H9 (cell line): ENCODE results near the gene LRPAP1. TPM values are rescaled to one million over a fixed set of nuclear protein-coding genes. Genes with fewer than 3 reads are reported as not detected.

Experiments
- DNase-seq: peaks from one replicate; pipeline ENCODE4 v3.0.0-alpha.2; 2017
- H2AFZ ChIP-seq: one replicate; pipeline ENCODE4 v1.6.1; 2013; ENCODE audit warnings: mild to moderate bottlenecking, low read length, control low read depth, moderate library complexity
- H2AK5ac ChIP-seq: 2 replicates; pipeline ENCODE4 v1.6.1; 2013; ENCODE audit warnings: low read length, control low read depth, mixed read lengths; ENCODE audit not compliant: insufficient read length
- H2BK120ac ChIP-seq: one replicate; pipeline ENCODE4 v1.6.1; 2013; ENCODE audit warnings: low read depth, mild to moderate bottlenecking, low read length, control low read depth, inconsistent platforms; ENCODE audit not compliant: poor library complexity, severe bottlenecking
- H2BK12ac ChIP-seq: 2 replicates; pipeline ENCODE4 v1.6.1; 2013; ENCODE audit warnings: low read length, control low read depth, mixed read lengths, low read depth; ENCODE audit not compliant: insufficient read length
- H2BK15ac ChIP-seq: 2 replicates; pipeline ENCODE4 v1.6.1; 2013; ENCODE audit warnings: low read depth, low read length, control low read depth
- H2BK20ac ChIP-seq: one replicate; pipeline ENCODE4 v1.6.1; 2013; ENCODE audit warnings: low read depth, mild to moderate bottlenecking, low read length, control low read depth, inconsistent platforms; ENCODE audit not compliant: poor library complexity, severe bottlenecking
- H2BK5ac ChIP-seq: 2 replicates; pipeline ENCODE4 v1.6.1; 2013; ENCODE audit warnings: low read length, control low read depth, mixed read lengths; ENCODE audit not compliant: insufficient read length
- H3K14ac ChIP-seq: 2 replicates; pipeline ENCODE4 v1.6.1; 2013; ENCODE audit warnings: low read length, control low read depth; ENCODE audit not compliant: insufficient read depth
- H3K18ac ChIP-seq: 2 replicates; pipeline ENCODE4 v1.6.1; 2013; ENCODE audit warnings: low read depth, mild to moderate bottlenecking, mixed read lengths, low read length, control low read depth; ENCODE audit not compliant: insufficient read length
- H3K23ac ChIP-seq: 2 replicates; pipeline ENCODE4 v1.6.1; 2013; ENCODE audit warnings: low read length, control low read depth, mixed read lengths, low read depth; ENCODE audit not compliant: insufficient read length
- H3K23me2 ChIP-seq: 2 replicates; pipeline ENCODE4 v1.6.1; 2013; ENCODE audit warnings: low read depth, mild to moderate bottlenecking, mixed read lengths, low read length, control low read depth; ENCODE audit not compliant: insufficient read length, poor library complexity, severe bottlenecking
- H3K27ac ChIP-seq: 2 replicates; pipeline ENCODE4 v1.5.1; 2013; ENCODE audit warnings: low read length, control low read depth, mixed read lengths, low read depth; ENCODE audit not compliant: insufficient read length
- H3K27me3 ChIP-seq: 2 replicates; pipeline ENCODE4 v1.6.1; 2013; ENCODE audit warnings: low read length, control low read depth, inconsistent platforms; ENCODE audit not compliant: insufficient read depth
- H3K4ac ChIP-seq: 2 replicates; pipeline ENCODE4 v1.6.1; 2013; ENCODE audit warnings: low read depth, mild to moderate bottlenecking, control low read depth, inconsistent platforms, low read length, moderate library complexity
- H3K4me1 ChIP-seq: 2 replicates; pipeline ENCODE4 v1.6.1; 2013; ENCODE audit warnings: low read length, control low read depth, inconsistent platforms; ENCODE audit not compliant: insufficient read depth
- H3K4me2 ChIP-seq: 2 replicates; pipeline ENCODE4 v1.6.1; 2013; ENCODE audit warnings: low read length, control low read depth, mixed read lengths; ENCODE audit not compliant: insufficient read length, insufficient read depth
- H3K56ac ChIP-seq: 2 replicates; pipeline ENCODE4 v1.6.1; 2013; ENCODE audit warnings: low read depth, mild to moderate bottlenecking, mixed read lengths, low read length, control low read depth; ENCODE audit not compliant: insufficient read length
- H3K79me1 ChIP-seq: 2 replicates; pipeline ENCODE4 v1.6.1; 2013; ENCODE audit warnings: low read depth, mild to moderate bottlenecking, moderate library complexity, low read length, control low read depth, inconsistent platforms; ENCODE audit not compliant: insufficient read depth, poor library complexity, severe bottlenecking
- H3K79me2 ChIP-seq: 2 replicates; pipeline ENCODE4 v1.6.1; 2013; ENCODE audit warnings: low read length, control low read depth, inconsistent platforms; ENCODE audit not compliant: insufficient read depth
- H3K9ac ChIP-seq: 2 replicates; pipeline ENCODE4 v1.6.1; 2013; ENCODE audit warnings: low read length, control low read depth, mixed read lengths; ENCODE audit not compliant: insufficient read length; ENCODE audit errors: extremely low read depth
- H3K9me3 ChIP-seq: one replicate; pipeline ENCODE4 v1.6.1; 2013; ENCODE audit warnings: low read depth, low read length, inconsistent platforms; ENCODE audit not compliant: control insufficient read depth
- H3T11ph ChIP-seq: one replicate; pipeline ENCODE4 v1.6.1; 2013; ENCODE audit warnings: mild to moderate bottlenecking, low read length, control low read depth, inconsistent platforms
- H4K20me1 ChIP-seq: one replicate; pipeline ENCODE4 v1.6.1; 2013; ENCODE audit not compliant: control insufficient read depth, insufficient read length, insufficient read depth
- H4K5ac ChIP-seq: 2 replicates; pipeline ENCODE4 v1.6.1; 2013; ENCODE audit warnings: low read depth, mild to moderate bottlenecking, mixed read lengths, low read length, control low read depth; ENCODE audit not compliant: insufficient read length
- H4K8ac ChIP-seq: replicated peaks from 2 replicates; pipeline ENCODE4 v1.6.1; 2013; ENCODE audit warnings: low read length, control low read depth, mixed read lengths, low read depth; ENCODE audit not compliant: insufficient read length
- H4K91ac ChIP-seq: 2 replicates; pipeline ENCODE4 v1.6.1; 2013; ENCODE audit warnings: low read depth, mild to moderate bottlenecking, moderate library complexity, mixed read lengths, low read length, control low read depth; ENCODE audit not compliant: insufficient read length
- H3K27ac Mint-ChIP-seq, 3 experiments: 2 replicates in 2 of 3; 3 replicates in 1 of 3; pipeline ENCODE4 v1.8.0; 2020 to 2021; ENCODE audit warnings: mixed read lengths in 3 of 3, mild to moderate bottlenecking in 1 of 3, moderate library complexity in 1 of 3
- H3K27me3 Mint-ChIP-seq: 2 replicates; pipeline ENCODE4 v1.8.0; 2021; ENCODE audit warnings: low read depth, mild to moderate bottlenecking, moderate library complexity, mixed read lengths
- H3K36me3 Mint-ChIP-seq, 3 experiments: 2 replicates in 2 of 3; 3 replicates in 1 of 3; pipeline ENCODE4 v1.8.0; 2020 to 2021; ENCODE audit warnings: low read depth in 3 of 3, mixed read lengths in 3 of 3; ENCODE audit not compliant: insufficient read depth in 1 of 3
- H3K4me1 Mint-ChIP-seq, 2 experiments: 2 replicates each; pipeline ENCODE4 v1.8.0; 2020; ENCODE audit warnings: mixed read lengths in 2 of 2
- H3K4me3 Mint-ChIP-seq, 2 experiments: 2 replicates in 1 of 2; 3 replicates in 1 of 2; pipeline ENCODE4 v1.8.0; 2020 to 2021; ENCODE audit warnings: mild to moderate bottlenecking in 2 of 2, mixed read lengths in 2 of 2, moderate library complexity in 1 of 2
- H3K9me3 Mint-ChIP-seq, 2 experiments: 2 replicates in 1 of 2; 3 replicates in 1 of 2; pipeline ENCODE4 v1.8.0; 2020; ENCODE audit warnings: mild to moderate bottlenecking in 2 of 2, mixed read lengths in 2 of 2, moderate library complexity in 1 of 2
- WGBS: extraction: QIAGEN DNeasy Blood & Tissue Kit; methylation state at CpG from one replicate; pipeline ENCODE4 v1.1.7; 2013; ENCODE audit warnings: missing lambda C conversion rate, low lambda C conversion rate, mixed read lengths; ENCODE audit not compliant: insufficient read length; ENCODE audit errors: extremely low coverage; 5-methylcytosine and 5-hydroxymethylcytosine counted together
- total RNA-seq: library from RNA; stranded (reverse); gene quantifications from 2 replicates; pipeline ENCODE4 v1.2.1, GENCODE V29; 2021
- TF ChIP-seq, protein P1 (sequence below): fragments of 200-600 bp; sonication (generic); conservative IDR thresholded peaks from 3 replicates; pipeline ENCODE4 v1.8.0; 2021; ENCODE audit warnings: antibody characterized with exemption, mild to moderate bottlenecking

LRPAP1 gene
- total RNA-seq, 1 experiment from 2014 or later = 85.9 TPM

DNA sequence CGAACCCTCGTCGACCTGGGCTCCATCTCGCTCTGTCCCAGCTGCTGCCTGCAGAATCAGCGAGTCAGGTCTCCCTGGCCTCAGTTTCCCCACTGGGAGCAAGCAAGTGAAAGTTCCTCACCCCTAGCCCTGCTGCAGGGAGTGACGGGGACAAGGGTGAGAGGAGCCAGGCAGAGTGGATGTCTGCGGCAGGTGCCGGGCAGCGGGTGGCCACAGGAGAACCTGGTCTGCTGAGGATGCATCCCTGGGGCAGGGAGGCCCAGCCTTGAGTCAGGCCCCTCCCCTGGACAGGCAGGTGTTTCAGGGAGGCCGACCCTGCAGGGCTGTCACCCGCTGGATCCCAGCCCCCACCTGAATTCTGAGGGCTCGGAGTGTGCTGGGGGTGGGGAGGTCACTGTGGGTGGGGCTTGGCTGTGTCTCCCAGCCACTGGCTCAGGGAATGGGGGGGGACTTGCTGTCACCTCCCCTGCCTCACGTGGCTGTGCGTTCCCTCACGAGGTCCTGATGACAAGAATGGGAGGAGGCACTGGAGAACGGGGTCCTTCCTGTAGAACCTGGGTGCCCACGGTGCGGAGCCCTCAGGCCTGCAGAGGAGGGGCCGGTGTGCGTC lies 33.2 kb downstream of the LRPAP1 start:
- no peak overlapping the region for H2AK5ac ChIP-seq
- H3K36me3 Mint-ChIP-seq = peaks cover 4 to 17% (median 5%) of the 10 kb centered on the region in 3 experiments
- TF ChIP-seq, protein P1, sequence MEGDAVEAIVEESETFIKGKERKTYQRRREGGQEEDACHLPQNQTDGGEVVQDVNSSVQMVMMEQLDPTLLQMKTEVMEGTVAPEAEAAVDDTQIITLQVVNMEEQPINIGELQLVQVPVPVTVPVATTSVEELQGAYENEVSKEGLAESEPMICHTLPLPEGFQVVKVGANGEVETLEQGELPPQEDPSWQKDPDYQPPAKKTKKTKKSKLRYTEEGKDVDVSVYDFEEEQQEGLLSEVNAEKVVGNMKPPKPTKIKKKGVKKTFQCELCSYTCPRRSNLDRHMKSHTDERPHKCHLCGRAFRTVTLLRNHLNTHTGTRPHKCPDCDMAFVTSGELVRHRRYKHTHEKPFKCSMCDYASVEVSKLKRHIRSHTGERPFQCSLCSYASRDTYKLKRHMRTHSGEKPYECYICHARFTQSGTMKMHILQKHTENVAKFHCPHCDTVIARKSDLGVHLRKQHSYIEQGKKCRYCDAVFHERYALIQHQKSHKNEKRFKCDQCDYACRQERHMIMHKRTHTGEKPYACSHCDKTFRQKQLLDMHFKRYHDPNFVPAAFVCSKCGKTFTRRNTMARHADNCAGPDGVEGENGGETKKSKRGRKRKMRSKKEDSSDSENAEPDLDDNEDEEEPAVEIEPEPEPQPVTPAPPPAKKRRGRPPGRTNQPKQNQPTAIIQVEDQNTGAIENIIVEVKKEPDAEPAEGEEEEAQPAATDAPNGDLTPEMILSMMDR = no peak

More for the DNA sequence above, 33.2 kb downstream of the LRPAP1 start:
- H2BK20ac ChIP-seq = no peak overlapping the region
- no peak overlapping the region for H3K9ac ChIP-seq
- H3K18ac ChIP-seq = no peak overlapping the region
- no peak overlapping the region for H3K4me2 ChIP-seq
- no peak overlapping the region for H3T11ph ChIP-seq
- Mint-ChIP-seq H3K4me1 (peaks cover 2 to 11% of the 10 kb centered on the region in 2 experiments; a peak in 2 of 4 replicates), H3K4me3 (no peak overlapping the region), H3K27me3 (peaks cover 69% of the 10 kb centered on the region), H3K9me3 (no peaks in the 10 kb centered on the region; a peak in 1 of 5 replicates), H3K27ac (no peak overlapping the region)
- no CpG with 5 or more reads among the region's 20 CpGs for WGBS
- H4K5ac ChIP-seq = no peak overlapping the region
- no peak overlapping the region for H3K27ac ChIP-seq
- H3K23ac ChIP-seq = no peak overlapping the region
- no peak overlapping the region for H4K8ac ChIP-seq
- H3K4me1 ChIP-seq = no peaks in the 10 kb centered on the region
- H2BK15ac ChIP-seq = no peak overlapping the region
- no peak overlapping the region for H2BK120ac ChIP-seq
- H3K23me2 ChIP-seq = no peaks in the 10 kb centered on the region
- H3K4ac ChIP-seq = no peak overlapping the region
- H3K14ac ChIP-seq = no peak overlapping the region; the same call in 1 of the 2 replicates
- no peak overlapping the region for H4K91ac ChIP-seq
- DNase-seq = no peak
- no peaks in the 10 kb centered on the region for H4K20me1 ChIP-seq
- H2AFZ ChIP-seq = no peak overlapping the region
- H3K79me2 ChIP-seq = no peaks in the 10 kb centered on the region
- no peaks in the 10 kb centered on the region for H3K9me3 ChIP-seq
- peaks cover 4% of the 10 kb centered on the region; the same call in 1 of the 2 replicates for H3K27me3 ChIP-seq
- no peak overlapping the region for H3K56ac ChIP-seq
- no peak overlapping the region for H2BK12ac ChIP-seq
- no peak overlapping the region for H2BK5ac ChIP-seq
- H3K79me1 ChIP-seq = no peaks in the 10 kb centered on the region
